ENCODE results near the gene IRS1. TPM values are rescaled to one million over a fixed set of nuclear protein-coding genes. Genes with fewer than 3 reads are reported as not detected.
A peak's percentile ranks its signal among the peaks of the same experiment; 100 is the strongest.

Gene IRS1
- total RNA-seq, 1 donor from 2014 or later = 12.6 TPM

GRCh38 chr2:226711606-226712296 lies 87.9 kb downstream of the IRS1 start:
- TF ChIP-seq CTCF (IDR thresholded peaks at IDR 0.05; ENCODE audit: insufficient read depth, low read length, severe bottlenecking) = no peak
- no peaks in the 10 kb centered on the region for H3K27me3 ChIP-seq (ENCODE audit: control insufficient read depth, insufficient read depth, low read length)
- no peak overlapping the region for H3K4me3 ChIP-seq (ENCODE audit: low read depth, low read length)
- DNase-seq (ENCODE audit: low read depth) (peak; percentile 46), FAIRE-seq (no peak)
- no peaks in the 10 kb centered on the region for H3K36me3 ChIP-seq (ENCODE audit: control insufficient read depth, insufficient read depth, low read length)

DNA sequence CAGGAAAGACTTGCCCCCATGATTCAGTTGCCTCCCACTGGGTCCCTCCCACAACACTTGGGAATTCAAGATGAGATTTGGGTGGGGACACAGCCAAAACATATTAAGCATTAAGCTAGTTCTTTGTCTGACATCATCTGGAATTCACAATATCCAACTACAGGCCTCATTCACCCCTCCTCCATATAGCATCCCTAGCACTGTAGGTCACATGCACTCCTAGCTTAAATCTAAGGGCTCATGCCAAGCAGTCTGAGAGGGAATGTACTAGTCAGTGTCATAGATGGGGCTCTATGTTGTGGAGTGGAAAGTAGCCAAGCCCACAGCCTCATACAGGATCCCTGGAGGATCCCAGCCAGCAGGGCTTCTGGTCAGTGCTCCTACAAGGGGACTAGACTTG lies 92.1 kb downstream of the IRS1 start:
- FAIRE-seq (no peak), DNase-seq (ENCODE audit: low read depth) (no peak)
- H3K36me3 ChIP-seq (ENCODE audit: control insufficient read depth, insufficient read depth, low read length) = no peaks in the 10 kb centered on the region
- TF ChIP-seq CTCF (IDR thresholded peaks at IDR 0.05; ENCODE audit: insufficient read depth, low read length, severe bottlenecking) = no peak
- H3K27me3 ChIP-seq (ENCODE audit: control insufficient read depth, insufficient read depth, low read length) = no peaks in the 10 kb centered on the region
- no peak overlapping the region for H3K4me3 ChIP-seq (ENCODE audit: low read depth, low read length)

- no peak for FAIRE-seq
Measured at GRCh38 chr2:226705965-226706364, 93.7 kb downstream of the IRS1 start.

DNA sequence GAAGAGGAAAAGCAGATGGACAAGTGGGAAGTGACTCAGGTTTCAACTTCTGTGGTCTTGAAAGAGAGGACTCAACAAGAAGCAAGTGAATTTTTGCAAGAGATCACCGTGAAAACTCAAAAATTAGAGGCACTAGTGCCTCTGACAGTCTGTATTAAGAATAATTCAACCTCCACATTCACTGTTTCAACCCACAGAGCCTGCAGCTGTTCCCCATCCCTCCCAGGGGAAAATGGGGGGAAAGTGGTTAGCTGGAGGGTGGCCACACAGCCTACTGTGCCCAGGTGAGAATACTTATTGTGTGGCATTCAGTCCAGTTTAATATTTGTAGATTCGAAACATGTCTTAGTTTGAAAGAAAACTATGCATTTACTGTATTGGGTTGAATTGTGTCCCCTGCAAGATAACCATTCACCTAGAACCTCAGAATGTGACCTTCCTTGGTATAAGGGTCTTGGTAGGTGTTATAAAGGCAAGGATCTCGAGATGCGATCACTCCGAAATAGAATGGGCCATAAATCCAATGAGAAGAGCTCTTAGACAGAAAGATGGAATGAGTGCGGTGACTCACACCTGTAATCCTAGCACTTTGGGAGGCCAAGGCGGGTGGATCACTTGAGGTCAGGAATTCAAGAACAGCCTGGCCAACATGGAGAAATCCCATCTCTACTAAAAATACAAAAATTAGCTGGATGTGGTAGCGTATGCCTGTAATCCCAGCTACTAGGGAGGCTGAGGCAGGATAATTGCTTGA lies 94.3 kb downstream of the IRS1 start:
- Histone ChIP-seq H3K4me3 (ENCODE audit: low read depth, low read length) (no peak overlapping the region), H3K36me3 (ENCODE audit: control insufficient read depth, insufficient read depth, low read length) (no peaks in the 10 kb centered on the region), H3K27me3 (ENCODE audit: control insufficient read depth, insufficient read depth, low read length) (no peaks in the 10 kb centered on the region)
- no peak for DNase-seq (ENCODE audit: low read depth)
- FAIRE-seq = no peak
- TF ChIP-seq CTCF (IDR thresholded peaks at IDR 0.05; ENCODE audit: insufficient read depth, low read length, severe bottlenecking) = no peak

More at GRCh38 chr2:226705965-226706364, 93.7 kb downstream of the IRS1 start:
- no peak for TF ChIP-seq CTCF (IDR thresholded peaks at IDR 0.05; ENCODE audit: insufficient read depth, low read length, severe bottlenecking)
- no peaks in the 10 kb centered on the region for H3K36me3 ChIP-seq (ENCODE audit: control insufficient read depth, insufficient read depth, low read length)
- H3K4me3 ChIP-seq (ENCODE audit: low read depth, low read length) = no peak overlapping the region
- no peaks in the 10 kb centered on the region for H3K27me3 ChIP-seq (ENCODE audit: control insufficient read depth, insufficient read depth, low read length)
- no peak for DNase-seq (ENCODE audit: low read depth)

GRCh38 chr2:226703514-226703913 lies 96.1 kb downstream of the IRS1 start:
- FAIRE-seq = no peak
- no peak for TF ChIP-seq CTCF (IDR thresholded peaks at IDR 0.05; ENCODE audit: insufficient read depth, low read length, severe bottlenecking)
- DNase-seq (ENCODE audit: low read depth) = no peak
- Histone ChIP-seq H3K27me3 (ENCODE audit: control insufficient read depth, insufficient read depth, low read length) (no peaks in the 10 kb centered on the region), H3K4me3 (ENCODE audit: low read depth, low read length) (no peak overlapping the region), H3K36me3 (ENCODE audit: control insufficient read depth, insufficient read depth, low read length) (no peaks in the 10 kb centered on the region)

Data from bronchial epithelial cell (primary cell).